Activated CD4-positive, alpha-beta T cell treated with anti-CD3 and anti-CD28 coated beads, Interleukin-2, amount 10 ng/mL, durations not matched to agents 24 days and 14 days (primary cell): ENCODE results near the gene TMEM240. TPM values are rescaled to one million over a fixed set of nuclear protein-coding genes. Genes with fewer than 3 reads are reported as not detected.
"Not testable (repeated sequence)": the region's sequence is repeated elsewhere in the genome, so short reads cannot be mapped to it uniquely, and the experiment has no call there.

Experiments used
- DNase-seq: peaks from one replicate; pipeline ENCODE4 v3.0.0; 2022
- H3K27ac Mint-ChIP-seq: one replicate; pipeline ENCODE4 v1.8.0; 2022; ENCODE audit warnings: mild to moderate bottlenecking, mixed read lengths
- H3K27me3 Mint-ChIP-seq: one replicate; pipeline ENCODE4 v1.8.0; 2022; ENCODE audit warnings: mixed read lengths
- H3K36me3 Mint-ChIP-seq: one replicate; pipeline ENCODE4 v1.8.0; 2022; ENCODE audit warnings: low read depth, mild to moderate bottlenecking, mixed read lengths
- H3K4me1 Mint-ChIP-seq: one replicate; pipeline ENCODE4 v1.8.0; 2021; ENCODE audit warnings: mixed read lengths
- H3K4me3 Mint-ChIP-seq: one replicate; pipeline ENCODE4 v1.8.0; 2022; ENCODE audit warnings: mild to moderate bottlenecking, moderate library complexity, mixed read lengths
- H3K9me3 Mint-ChIP-seq: one replicate; pipeline ENCODE4 v1.8.0; 2021; ENCODE audit warnings: mixed read lengths
- intact Hi-C: fragments of 100-400 bp; cut with micrococcal nuclease; formaldehyde crosslinking; loops from one replicate; pipeline ENCODE4 v1.15.1; 2023
- total RNA-seq: library from RNA; stranded (reverse); gene quantifications from 2 replicates; pipeline ENCODE4 v1.2.3, GENCODE V29; 2022

The TMEM240 gene
- total RNA-seq, 1 donor from 2014 or later: not detected

DNA sequence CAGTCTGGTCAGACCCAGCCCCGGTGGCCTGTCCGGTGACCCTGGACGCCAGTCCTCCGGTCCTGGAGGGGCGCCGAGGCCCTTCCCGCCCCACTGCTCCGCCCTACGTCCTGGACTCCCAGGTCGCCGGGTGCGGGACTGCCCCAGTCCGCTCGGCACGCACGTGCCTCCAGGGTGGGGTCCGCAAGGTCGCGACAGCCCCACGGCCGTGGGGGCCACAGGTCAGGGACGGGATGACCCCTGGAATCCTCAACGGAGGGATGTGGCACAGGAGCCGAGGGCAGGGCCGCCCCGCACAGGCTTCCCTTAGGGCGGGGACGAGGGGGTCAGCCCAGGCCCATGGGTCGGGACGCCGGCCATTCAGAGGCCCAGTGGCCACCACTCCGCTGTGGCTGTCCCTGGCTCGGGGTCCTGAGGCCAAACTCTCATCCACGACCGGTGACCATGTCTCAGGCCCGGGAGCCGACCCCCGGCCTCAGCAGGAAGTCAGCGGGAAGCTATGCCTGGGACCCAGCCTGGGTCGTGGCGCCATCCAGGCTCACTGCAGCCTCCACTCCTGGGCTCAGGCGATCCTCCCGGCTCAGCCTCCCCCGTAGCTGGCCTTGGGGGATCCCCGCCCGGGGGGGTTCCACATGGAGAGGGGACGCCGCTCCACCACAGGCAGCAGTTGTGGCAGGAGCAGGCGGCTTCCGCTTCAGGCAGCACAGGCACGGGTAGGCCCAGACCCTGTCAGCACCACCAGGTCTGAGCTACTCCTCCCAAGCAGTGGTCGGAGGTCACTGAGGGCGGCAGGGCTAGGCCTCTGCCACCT, 599 bp upstream of the TMEM240 start:
- no peak overlapping the region for H3K27ac Mint-ChIP-seq
- H3K36me3 Mint-ChIP-seq: peaks cover 22% of the 10 kb centered on the region
- DNase-seq: no peak
- H3K9me3 Mint-ChIP-seq: no peaks in the 10 kb centered on the region
- peaks cover 1% of the 10 kb centered on the region for H3K4me1 Mint-ChIP-seq
- intact Hi-C loops: no loop called here
- no peak overlapping the region for H3K4me3 Mint-ChIP-seq
- H3K27me3 Mint-ChIP-seq: peaks cover 1% of the 10 kb centered on the region

DNA sequence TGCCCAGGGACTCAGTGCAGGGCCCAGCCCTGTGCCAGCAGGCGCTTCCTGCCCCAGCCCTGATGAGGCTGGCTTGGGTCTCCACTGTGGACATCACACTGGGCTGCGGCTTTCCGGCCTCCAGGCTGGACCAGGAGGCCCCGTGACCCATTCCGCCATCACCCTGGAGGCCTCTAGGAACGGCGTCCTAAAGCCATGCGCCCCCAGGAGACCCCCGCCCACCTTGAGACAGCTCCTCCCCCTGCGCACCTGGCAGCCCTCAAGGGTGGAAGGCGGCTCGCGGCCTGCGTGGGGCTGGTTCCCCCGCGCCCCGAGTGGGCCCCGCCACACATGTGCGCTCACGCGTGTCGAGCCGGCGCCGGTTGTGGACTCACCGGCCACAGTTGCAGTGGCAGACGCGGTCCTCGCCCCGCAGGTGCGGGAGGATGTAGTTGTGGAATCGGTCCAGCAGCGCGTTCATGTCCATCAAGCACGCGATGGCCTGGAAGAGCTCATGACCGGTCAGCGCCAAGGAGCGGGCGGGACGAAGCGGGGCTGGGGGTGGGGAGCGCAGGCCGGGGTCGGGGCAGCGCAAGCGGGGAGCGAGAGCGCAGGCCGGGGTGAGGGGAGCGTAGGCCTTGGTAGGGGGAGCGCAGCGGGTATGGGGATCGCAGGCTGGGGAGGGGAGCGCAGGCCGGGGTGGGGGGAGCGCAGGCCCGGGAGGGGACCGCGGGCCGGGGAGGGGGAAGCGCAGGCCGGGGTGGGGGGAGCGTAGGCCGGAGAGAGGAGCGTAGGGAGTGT, 924 bp downstream of the TMEM240 start:
- H3K36me3 Mint-ChIP-seq: peaks cover 20% of the 10 kb centered on the region
- no peak overlapping the region for H3K4me3 Mint-ChIP-seq
- H3K9me3 Mint-ChIP-seq: no peaks in the 10 kb centered on the region
- DNase-seq: no peak
- peaks cover 1% of the 10 kb centered on the region for H3K27me3 Mint-ChIP-seq
- H3K4me1 Mint-ChIP-seq: peaks cover 1% of the 10 kb centered on the region
- intact Hi-C loops: no loop called here
- H3K27ac Mint-ChIP-seq: no peak overlapping the region

DNA sequence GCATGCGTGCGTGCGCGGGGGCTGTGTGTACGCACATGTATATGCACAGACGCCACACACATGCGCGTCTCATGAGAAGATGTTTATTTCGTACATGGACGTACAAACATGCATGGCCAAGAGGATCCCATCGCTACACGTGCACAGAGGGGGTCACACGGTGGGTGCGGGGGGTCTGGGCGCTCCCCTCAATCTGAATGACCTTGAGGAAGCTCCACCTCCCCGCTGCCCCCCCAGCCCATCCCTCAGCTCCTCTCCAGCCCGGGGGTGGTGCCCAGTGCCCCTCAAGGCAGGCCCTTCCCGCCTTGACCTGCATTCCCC, 1.5 kb downstream of the TMEM240 start:
- intact Hi-C loops: no loop called here
- Mint-ChIP-seq H3K9me3 (no peaks in the 10 kb centered on the region), H3K36me3 (peaks cover 20% of the 10 kb centered on the region), H3K27ac (no peak overlapping the region), H3K4me3 (no peak overlapping the region), H3K4me1 (peaks cover 1% of the 10 kb centered on the region), H3K27me3 (peaks cover 1% of the 10 kb centered on the region)
- no peak for DNase-seq

DNA sequence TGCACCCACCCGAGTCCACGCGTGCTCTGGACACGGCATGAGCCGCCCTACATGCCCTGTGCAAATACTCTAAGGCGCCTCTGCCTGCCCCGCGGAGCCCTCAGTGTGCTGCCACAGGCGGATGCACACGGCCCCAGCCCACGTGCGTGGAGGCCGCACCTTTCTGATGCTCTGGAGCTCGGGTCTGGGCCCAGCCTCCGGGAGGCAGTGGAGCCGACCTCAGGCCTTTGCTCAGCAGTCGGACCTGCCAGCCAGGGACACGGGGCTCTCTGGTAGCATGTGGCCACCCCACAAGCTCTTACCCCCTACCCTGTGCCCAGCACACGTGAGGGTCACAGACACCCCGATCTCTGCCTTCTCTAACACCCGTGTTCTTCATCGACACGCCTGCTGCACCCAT, 2.1 kb downstream of the TMEM240 start:
- intact Hi-C loops: no loop called here

DNA sequence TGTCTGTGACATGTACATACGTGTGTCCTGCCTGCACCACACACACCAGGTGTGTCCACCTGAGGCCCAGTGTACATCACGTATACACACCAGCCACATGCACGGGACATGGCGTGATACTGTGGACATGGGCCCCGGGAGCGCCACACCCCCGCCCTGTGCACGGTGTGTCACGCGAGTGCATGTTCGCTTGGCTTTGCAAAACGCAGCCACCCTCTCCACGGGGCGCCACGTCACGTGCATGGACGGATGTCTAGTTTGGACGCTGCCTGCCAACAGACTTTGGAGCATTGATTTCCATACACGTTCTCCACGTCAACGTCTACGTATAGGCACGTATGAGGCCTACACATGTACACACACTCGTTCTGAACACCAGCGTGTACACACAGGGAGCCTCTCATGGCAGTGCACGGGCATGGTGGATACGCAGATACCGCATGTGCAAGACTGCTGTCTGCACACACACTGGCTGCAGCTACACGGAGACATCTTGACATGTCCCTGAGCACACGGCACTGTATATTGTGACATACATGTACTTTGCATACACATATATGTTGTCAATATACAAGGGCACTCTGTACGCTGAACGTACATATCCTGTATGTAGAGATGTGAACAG, 2.7 kb downstream of the TMEM240 start:
- no peak for DNase-seq
- H3K4me1 Mint-ChIP-seq: peaks cover 1% of the 10 kb centered on the region
- H3K9me3 Mint-ChIP-seq: no peaks in the 10 kb centered on the region
- no peak overlapping the region for H3K27ac Mint-ChIP-seq
- H3K36me3 Mint-ChIP-seq: peaks cover 14% of the 10 kb centered on the region
- H3K27me3 Mint-ChIP-seq: peaks cover 1% of the 10 kb centered on the region
- no peak overlapping the region for H3K4me3 Mint-ChIP-seq
- intact Hi-C loops: no loop called here

More for the DNA sequence above, 2.1 kb downstream of the TMEM240 start:
- H3K4me3 Mint-ChIP-seq: no peak overlapping the region
- no peaks in the 10 kb centered on the region for H3K9me3 Mint-ChIP-seq
- peaks cover 16% of the 10 kb centered on the region for H3K36me3 Mint-ChIP-seq
- H3K4me1 Mint-ChIP-seq: peaks cover 1% of the 10 kb centered on the region
- peaks cover 1% of the 10 kb centered on the region for H3K27me3 Mint-ChIP-seq
- H3K27ac Mint-ChIP-seq: no peak overlapping the region
- no peak for DNase-seq

DNA sequence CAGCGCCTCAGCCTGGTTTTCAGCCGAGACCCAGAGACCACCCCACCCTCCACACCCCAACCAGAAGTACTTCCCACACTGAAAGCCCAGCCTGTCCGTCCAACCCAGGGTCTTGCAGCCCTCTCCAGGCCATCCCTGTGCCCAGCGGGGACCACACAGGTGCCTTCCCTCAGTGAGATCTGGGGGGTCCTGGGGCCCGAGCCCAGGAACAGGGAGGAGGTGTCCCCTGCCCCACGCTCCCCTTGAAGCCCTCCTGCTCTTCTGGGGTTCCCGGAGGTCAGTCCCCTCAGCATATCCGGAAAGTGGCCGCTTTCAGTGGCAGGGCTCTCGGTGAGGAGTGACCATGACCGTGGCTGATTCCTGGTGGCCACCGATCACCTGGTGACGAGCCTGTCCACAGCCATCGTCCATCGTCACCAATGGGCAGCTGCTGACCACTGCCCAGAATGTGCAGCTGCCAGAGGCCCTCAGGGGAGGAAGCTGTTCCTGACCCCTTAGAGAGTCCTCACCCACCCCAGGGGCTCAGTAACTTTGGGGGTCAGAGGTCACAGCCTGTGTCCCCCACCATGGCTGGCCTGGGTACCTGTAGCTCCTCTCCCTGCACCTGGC, 3.4 kb downstream of the TMEM240 start:
- Mint-ChIP-seq H3K27ac (no peak overlapping the region), H3K4me3 (no peak overlapping the region), H3K4me1 (peaks cover 1% of the 10 kb centered on the region), H3K27me3 (peaks cover 1% of the 10 kb centered on the region), H3K9me3 (peaks cover 2% of the 10 kb centered on the region), H3K36me3 (peaks cover 12% of the 10 kb centered on the region)
- intact Hi-C loops: no loop called here
- no peak for DNase-seq

DNA sequence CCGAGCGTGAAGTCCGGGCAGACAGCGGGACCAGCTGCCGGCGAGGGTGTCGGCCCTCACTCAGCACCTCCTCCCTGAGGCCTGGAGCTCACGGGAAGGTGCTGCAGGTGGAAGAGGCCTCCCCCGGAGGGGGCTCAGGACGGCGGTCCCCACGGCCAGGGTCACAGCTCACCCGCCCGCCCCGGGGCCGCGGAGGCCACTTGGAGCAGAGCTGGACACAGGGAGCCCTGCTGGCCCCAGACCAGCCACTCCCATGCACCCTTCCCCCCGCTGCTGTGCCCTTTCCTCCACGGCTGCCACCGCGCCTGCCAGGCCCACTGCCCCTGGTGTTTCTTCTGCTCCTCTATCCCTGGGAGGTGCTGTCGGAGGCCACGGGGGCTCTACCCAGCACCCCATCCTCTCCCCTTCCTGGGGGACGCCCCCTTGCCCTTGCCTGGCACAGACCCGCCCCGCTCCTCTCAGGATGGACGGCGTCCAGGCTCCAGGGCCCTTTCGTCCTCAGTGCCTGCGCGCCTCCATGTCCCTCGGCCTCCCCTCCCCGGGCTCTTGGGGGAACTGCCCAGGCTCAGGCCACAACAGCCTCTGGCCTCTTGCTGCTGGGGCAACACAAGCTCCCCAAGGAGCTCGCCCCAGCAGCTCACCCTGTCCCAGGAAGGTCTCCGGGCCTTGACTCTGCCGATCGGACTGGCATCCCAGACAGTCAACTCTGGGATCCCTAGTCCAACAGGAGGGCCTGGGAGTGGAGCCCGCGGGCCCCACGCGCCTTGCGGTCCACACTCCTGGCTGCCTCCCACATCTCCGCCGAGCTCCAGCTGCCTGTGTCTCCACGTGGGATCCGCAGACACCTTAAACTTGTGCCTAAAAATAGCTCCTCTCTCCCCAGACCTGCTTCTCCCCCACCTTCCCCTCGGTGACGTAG, 4.1 kb downstream of the TMEM240 start:
- intact Hi-C loops: no loop called here
- no peak for DNase-seq
- no peak overlapping the region for H3K27ac Mint-ChIP-seq

DNA sequence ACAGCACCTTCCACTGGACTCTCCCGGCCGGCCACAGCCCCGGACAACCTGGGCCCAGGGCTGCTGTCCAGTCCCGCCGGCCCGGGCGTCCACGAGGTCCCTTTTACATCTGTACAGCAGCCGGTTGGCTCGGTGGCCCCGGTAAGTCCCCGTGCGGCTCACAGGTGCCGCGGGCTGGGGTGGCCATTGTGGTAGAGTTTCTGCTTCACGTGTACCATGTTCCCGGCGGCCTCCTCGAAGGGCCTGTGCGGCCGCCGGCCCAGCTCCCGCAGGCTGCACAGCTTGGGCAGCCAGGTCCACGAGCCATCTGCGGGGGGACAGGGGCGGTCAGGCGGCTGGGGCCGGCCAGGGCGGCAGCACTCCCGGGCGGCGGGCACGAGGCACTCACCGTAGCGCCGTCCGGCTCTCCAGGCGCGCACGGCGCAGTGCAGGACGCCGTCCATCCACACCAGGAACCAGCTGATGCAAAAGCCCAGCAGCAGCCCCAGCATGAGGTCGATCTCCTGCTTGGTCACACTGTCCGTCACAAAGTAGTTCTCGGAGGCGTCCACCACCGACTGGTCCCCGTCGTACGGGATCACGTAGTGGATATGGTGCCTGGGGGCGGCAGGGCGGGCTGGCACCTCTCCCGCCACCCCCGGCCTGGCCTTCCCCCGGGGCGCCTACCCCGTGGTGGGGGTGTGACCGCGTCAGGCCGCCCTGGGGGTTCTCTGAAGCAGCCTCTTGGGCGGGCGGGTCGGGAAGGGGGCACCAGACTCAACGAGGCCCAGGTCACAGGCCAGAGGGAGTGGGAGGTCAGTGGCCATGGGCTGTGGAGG, 5.0 kb downstream of the TMEM240 start:
- Mint-ChIP-seq H3K4me1 (no peaks in the 10 kb centered on the region), H3K27me3 (peaks cover 1% of the 10 kb centered on the region)
- intact Hi-C loops: no loop called here

More for the DNA sequence above, 4.1 kb downstream of the TMEM240 start:
- peaks cover 12% of the 10 kb centered on the region for H3K36me3 Mint-ChIP-seq
- no peaks in the 10 kb centered on the region for H3K4me1 Mint-ChIP-seq
- H3K27me3 Mint-ChIP-seq: peaks cover 1% of the 10 kb centered on the region
- H3K4me3 Mint-ChIP-seq: no peak overlapping the region
- peaks cover 5% of the 10 kb centered on the region for H3K9me3 Mint-ChIP-seq

DNA sequence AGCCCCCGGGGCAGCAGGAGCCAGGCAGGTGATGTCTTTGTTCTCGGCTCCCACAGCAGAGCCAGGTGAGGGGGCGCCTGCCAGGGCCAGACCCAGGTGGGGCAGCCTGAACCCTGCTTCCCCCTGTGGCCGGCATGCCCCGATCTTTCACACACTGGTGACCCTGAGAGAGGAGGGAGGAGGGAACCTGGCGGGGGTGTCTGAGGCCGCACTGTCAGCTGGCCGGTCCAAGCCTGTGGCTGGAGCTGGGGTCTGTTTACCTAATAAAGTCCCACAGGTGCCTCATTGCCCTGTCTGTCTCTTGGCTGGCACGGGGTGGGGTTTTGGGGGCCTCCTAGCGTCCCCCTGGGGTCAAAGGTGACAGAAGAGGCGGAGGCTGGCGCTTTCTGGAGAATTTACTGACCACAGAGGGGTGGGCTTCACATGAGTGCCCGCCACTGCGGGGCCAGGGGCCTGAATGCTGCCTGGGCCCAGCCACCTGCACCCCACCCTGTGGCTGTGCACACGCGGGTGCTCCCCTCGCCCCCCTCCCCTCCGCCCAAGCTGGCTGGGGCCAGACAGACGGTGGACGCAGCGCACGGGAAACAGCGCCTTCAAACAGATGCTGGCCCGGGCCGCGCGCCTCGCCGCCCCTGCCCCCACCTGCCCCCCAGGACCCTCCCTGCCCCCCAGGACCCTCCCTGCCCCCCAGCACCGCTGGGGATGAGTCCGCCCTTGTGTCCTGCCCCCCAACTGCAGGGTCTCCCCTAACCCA, 5.8 kb downstream of the TMEM240 start:
- DNase-seq: no peak
- Mint-ChIP-seq H3K27me3 (peaks cover under 1% of the 10 kb centered on the region), H3K4me3 (no peak overlapping the region), H3K27ac (no peak overlapping the region), H3K36me3 (peaks cover 25% of the 10 kb centered on the region), H3K9me3 (peaks cover 5% of the 10 kb centered on the region), H3K4me1 (no peaks in the 10 kb centered on the region)
- intact Hi-C loops: no loop called here

More for the DNA sequence above, 5.0 kb downstream of the TMEM240 start:
- peaks cover 18% of the 10 kb centered on the region for H3K36me3 Mint-ChIP-seq
- H3K9me3 Mint-ChIP-seq: peaks cover 5% of the 10 kb centered on the region
- H3K27ac Mint-ChIP-seq: no peak overlapping the region
- no peak for DNase-seq
- H3K4me3 Mint-ChIP-seq: no peak overlapping the region

DNA sequence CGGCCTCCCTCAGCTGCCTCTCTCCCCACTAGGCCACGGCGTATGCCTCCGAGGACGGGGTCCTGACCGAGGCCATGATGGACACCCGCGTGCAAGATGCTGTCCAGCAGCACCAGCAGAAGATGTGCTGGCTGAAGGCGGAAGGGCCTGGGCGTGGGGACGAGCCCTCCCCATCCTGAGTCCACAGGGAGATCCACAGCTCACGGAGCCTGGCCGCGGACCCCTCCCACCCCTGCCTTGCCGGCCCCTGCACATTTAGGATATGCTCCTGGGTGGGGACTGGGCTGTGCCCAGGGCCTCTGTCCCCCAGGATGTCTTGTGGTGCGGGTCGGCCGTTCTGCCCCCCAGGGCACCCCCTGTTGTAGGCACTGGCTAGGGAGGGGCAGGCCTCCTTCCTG, 6.5 kb downstream of the TMEM240 start:
- H3K36me3 Mint-ChIP-seq: peaks cover 26% of the 10 kb centered on the region
- DNase-seq, H3K4me3 Mint-ChIP-seq, H3K27ac Mint-ChIP-seq, H3K4me1 Mint-ChIP-seq, H3K27me3 Mint-ChIP-seq, intact Hi-C loops, H3K9me3 Mint-ChIP-seq: not testable (repeated sequence)

DNA sequence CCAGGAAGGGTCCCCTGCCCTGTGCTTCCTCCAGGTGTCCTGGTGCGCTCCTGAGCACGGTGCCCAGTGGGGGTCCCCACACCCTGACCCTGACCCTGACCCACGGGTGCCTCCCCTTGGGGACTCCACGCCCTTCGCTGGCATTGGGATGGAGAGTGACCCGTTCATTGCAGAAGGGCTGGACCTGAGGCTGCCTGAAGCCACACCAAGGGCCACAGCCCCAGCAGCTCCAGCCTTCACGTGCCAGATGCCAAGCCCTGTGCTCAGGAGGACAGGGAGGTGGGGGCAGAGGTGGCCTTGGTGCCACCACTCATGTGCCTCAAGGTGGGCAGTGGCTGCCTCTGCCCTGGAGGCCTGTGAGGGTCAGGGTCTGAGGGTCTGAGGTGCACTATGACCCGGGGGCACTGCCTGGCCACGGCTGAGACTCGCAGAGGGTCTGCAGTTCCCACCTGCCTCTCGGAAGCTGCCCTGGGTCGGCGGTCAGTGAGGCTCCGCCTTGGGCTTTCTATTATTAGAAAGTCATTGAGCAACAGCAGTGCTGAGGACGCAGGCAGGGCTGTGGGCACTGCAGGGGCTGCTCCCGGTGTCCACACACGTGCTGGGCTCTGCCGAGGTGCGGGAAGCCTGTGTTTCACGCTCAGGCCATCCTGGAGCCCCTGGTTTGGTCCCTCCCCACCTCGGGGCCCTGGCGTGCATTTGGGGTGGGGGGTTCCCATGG, 7.1 kb downstream of the TMEM240 start:
- H3K4me1 Mint-ChIP-seq, H3K27me3 Mint-ChIP-seq, H3K9me3 Mint-ChIP-seq, DNase-seq, H3K4me3 Mint-ChIP-seq, H3K27ac Mint-ChIP-seq, intact Hi-C loops: not testable (repeated sequence)
- peaks cover 26% of the 10 kb centered on the region for H3K36me3 Mint-ChIP-seq
